ENCODE measurements around the gene LCLAT1. TPM values are rescaled to one million over a fixed set of nuclear protein-coding genes. Genes with fewer than 3 reads are reported as not detected.

The LCLAT1 gene
- total RNA-seq, 1 donor from 2014 or later, result 13.0 TPM

DNA sequence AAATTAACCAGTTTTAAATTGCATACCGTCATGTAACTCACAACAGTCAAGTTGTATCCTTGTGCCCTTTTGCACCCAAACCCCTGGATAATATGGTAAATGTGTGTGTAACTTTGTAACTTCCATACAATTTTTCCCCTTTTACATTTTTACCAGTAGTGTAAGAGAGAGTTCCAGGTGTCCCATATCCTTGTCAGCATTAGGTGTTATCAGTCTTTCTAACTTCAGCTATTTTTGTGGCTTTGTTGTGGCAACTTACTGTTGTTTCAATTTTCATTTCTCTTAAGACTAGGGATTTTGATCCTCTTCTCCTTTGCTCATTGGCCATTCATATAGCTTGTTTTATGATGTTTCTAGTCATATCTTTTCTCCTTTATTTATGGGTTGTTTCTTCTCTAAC, 94.6 kb downstream of the LCLAT1 start:
- no peaks in the 10 kb centered on the region for H3K36me3 ChIP-seq
- DNase-seq (no peak), ATAC-seq (no peak)
- H3K4me1 ChIP-seq, result peaks cover 11% of the 10 kb centered on the region
- no peak for TF ChIP-seq CTCF (IDR thresholded peaks at IDR 0.05)
- H3K4me3 ChIP-seq, result no peak overlapping the region
- H3K9me3 ChIP-seq, result peaks cover 2% of the 10 kb centered on the region
- intact Hi-C loops (cut with DNase I), result no loop called here
- no peak overlapping the region for H3K27ac ChIP-seq
- H3K27me3 ChIP-seq (ENCODE audit: low read depth), result no peaks in the 10 kb centered on the region

- no peaks in the 10 kb centered on the region for H3K36me3 ChIP-seq
- no peaks in the 10 kb centered on the region for H3K27me3 ChIP-seq (ENCODE audit: low read depth)
- H3K4me1 ChIP-seq, result peaks cover 11% of the 10 kb centered on the region
- H3K27ac ChIP-seq, result no peak overlapping the region
- no peak for ATAC-seq
- intact Hi-C loops (cut with DNase I), result no loop called here
- TF ChIP-seq CTCF (IDR thresholded peaks at IDR 0.05), result no peak
- H3K9me3 ChIP-seq, result no peaks in the 10 kb centered on the region
- no peak for DNase-seq
- no peak overlapping the region for H3K4me3 ChIP-seq
Observed at GRCh38 chr2:30545875-30546274, 98.8 kb downstream of the LCLAT1 start.

- Histone ChIP-seq H3K36me3 (no peaks in the 10 kb centered on the region), H3K4me3 (no peak overlapping the region), H3K27ac (no peak overlapping the region), H3K27me3 (ENCODE audit: low read depth) (no peaks in the 10 kb centered on the region), H3K4me1 (peaks cover 11% of the 10 kb centered on the region), H3K9me3 (peaks cover 4% of the 10 kb centered on the region)
- no peak for TF ChIP-seq CTCF (IDR thresholded peaks at IDR 0.05)
- DNase-seq (no peak), ATAC-seq (no peak)
- intact Hi-C loops (cut with DNase I), result no loop called here
Observed at GRCh38 chr2:30548386-30548785, 101.3 kb downstream of the LCLAT1 start.

DNA sequence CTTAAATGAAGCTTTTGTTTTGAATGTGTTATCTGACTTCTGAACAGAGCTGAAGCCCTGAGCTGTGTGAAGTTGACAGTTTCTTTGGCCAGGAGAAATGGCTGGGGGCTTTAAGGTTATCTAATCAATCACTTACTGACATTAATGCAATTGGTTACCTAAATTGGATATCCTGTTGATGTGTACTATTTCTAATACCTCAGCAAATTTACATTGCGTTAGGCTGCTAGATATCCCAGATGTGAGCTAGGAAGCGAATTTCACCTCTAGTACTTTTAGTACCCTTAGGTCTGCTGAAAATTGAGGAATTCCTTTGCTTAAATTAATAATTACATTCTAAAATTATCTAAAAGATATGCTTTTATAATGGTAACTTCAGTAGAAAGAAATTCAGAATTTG, 102.0 kb downstream of the LCLAT1 start:
- no peak for TF ChIP-seq CTCF (IDR thresholded peaks at IDR 0.05)
- Histone ChIP-seq H3K4me3 (no peak overlapping the region), H3K27ac (no peak overlapping the region), H3K9me3 (peaks cover 4% of the 10 kb centered on the region), H3K4me1 (peaks cover 11% of the 10 kb centered on the region), H3K27me3 (ENCODE audit: low read depth) (no peaks in the 10 kb centered on the region), H3K36me3 (no peaks in the 10 kb centered on the region)
- intact Hi-C loops (cut with DNase I), result no loop called here
- no peak for DNase-seq
- ATAC-seq, result no peak

DNA sequence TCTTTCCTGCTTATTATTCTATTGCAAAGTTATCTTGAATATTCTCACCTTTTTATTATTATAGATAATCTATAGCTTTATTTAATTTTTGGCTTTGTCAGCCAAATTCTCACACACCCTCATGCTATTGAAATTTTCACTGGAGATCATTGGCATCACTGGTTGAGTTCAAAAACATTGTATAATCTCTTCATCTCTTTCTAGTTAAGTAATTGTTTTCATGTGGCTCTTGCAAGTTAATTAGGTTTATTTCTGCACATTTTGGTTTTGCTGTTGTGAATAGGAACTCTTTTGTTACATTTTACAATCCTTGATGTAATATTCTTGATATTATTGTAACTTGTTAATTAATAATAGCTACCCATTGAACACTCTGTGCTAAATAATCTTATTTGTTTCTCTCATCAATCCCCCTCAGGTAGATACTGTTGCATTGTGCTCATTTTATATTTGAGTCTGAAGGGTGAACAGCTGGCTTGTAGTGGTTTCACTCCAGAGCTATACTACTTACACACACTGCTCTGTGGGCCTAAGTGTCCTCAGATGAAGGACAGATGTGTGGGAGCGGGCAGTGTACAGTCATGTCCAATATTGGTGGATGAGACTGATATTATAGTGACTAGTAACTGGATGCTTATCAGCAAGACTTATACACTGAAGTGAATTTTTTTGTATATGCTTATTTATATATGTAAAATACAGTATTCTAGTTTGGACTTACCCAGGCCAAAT, 112.7 kb downstream of the LCLAT1 start:
- no peaks in the 10 kb centered on the region for H3K27me3 ChIP-seq (ENCODE audit: low read depth)
- no peaks in the 10 kb centered on the region for H3K9me3 ChIP-seq
- H3K4me3 ChIP-seq, result no peak overlapping the region
- intact Hi-C loops (cut with DNase I), result no loop called here
- H3K4me1 ChIP-seq, result no peaks in the 10 kb centered on the region
- ATAC-seq (no peak), DNase-seq (no peak)
- no peaks in the 10 kb centered on the region for H3K36me3 ChIP-seq
- no peak for TF ChIP-seq CTCF (IDR thresholded peaks at IDR 0.05)
- no peak overlapping the region for H3K27ac ChIP-seq
